HCT116 (cell line): ENCODE measurements around the gene TICAM2.

ENCODE experiments used
- ATF3 ChIP-seq: IDR thresholded peaks from 2 replicates; pipeline ENCODE4 v1.6.1; 2012
- CTCF ChIP-seq, 3 experiments: fragments of 200-600 bp in 1 of 3; sonication (generic) in 1 of 3; IDR thresholded peaks in 2 of 3; conservative IDR thresholded peaks in 1 of 3; 2 replicates each; pipeline ENCODE4 v1.5.1; 2012 to 2017; ENCODE audit warnings: low read depth in 2 of 3, low read length in 2 of 3, antibody characterized with exemption in 1 of 3, borderline replicate concordance in 1 of 3, control low read depth in 1 of 3, mild to moderate bottlenecking in 1 of 3, mixed read lengths in 1 of 3, mixed run types in 1 of 3, moderate library complexity in 1 of 3; ENCODE audit not compliant: insufficient read depth in 1 of 3
- EZH2 ChIP-seq: fragments of 200-600 bp; sonication (generic); IDR thresholded peaks from 2 replicates; pipeline ENCODE4 v1.6.1; 2017; ENCODE audit warnings: antibody characterized with exemption, mixed run types
- POLR2A ChIP-seq: IDR thresholded peaks from 2 replicates; pipeline ENCODE4 v1.7.0; 2011; ENCODE audit warnings: borderline replicate concordance; ENCODE audit not compliant: insufficient read depth, insufficient read length; ENCODE audit errors: extremely low read depth
- REST ChIP-seq: IDR thresholded peaks from 2 replicates; pipeline ENCODE4 v1.6.1; 2012; ENCODE audit warnings: low read depth
- ZBTB33 ChIP-seq: IDR thresholded peaks from 2 replicates; pipeline ENCODE4 v1.6.1; 2011; ENCODE audit warnings: mild to moderate bottlenecking, low read length, moderate library complexity; ENCODE audit not compliant: insufficient replicate concordance; ENCODE audit errors: extremely low read depth
- ZNF274 ChIP-seq: fragments of 200-500 bp; sonication (Bioruptor generic); IDR thresholded peaks from 2 replicates; pipeline ENCODE4 v1.6.1; 2014; ENCODE audit warnings: mild to moderate bottlenecking, low read depth, low read length, inconsistent platforms

- no peak for TF ChIP-seq EZH2
- TF ChIP-seq CTCF (IDR thresholded peaks at IDR 0.05 in 2 of 3, conservative IDR thresholded peaks at IDR 0.05 in 1 of 3; ENCODE audit: borderline replicate concordance in 1 of 3, insufficient read depth in 1 of 3, low read depth in 2 of 3, low read length in 2 of 3) = no peak
- TF ChIP-seq POLR2A = no peak
- TF ChIP-seq ATF3 = no peak
- TF ChIP-seq ZNF274 = no peak
- no peak for TF ChIP-seq REST
- no peak for TF ChIP-seq ZBTB33
Measured at GRCh38 chr5:115548683-115549082, 53.6 kb downstream of the TICAM2 start.
